ENCODE data around the gene NDRG3.

NDRG3 gene

GRCh38 chr20:36653456-36653855 is 92.4 kb downstream of the NDRG3 start:
- TF ChIP-seq GATA2 (IDR thresholded peaks at IDR 0.05; ENCODE audit: low read depth, low read length) = no peak

GRCh38 chr20:36647196-36648121 is 98.4 kb downstream of the NDRG3 start:
- TF ChIP-seq GATA2 (IDR thresholded peaks at IDR 0.05; ENCODE audit: low read depth, low read length) (no peak), GATA3 (IDR thresholded peaks at IDR 0.05; ENCODE audit: low read depth, low read length) (no peak)

- TF ChIP-seq GATA3 (IDR thresholded peaks at IDR 0.05; ENCODE audit: low read depth, low read length) (no peak), GATA2 (IDR thresholded peaks at IDR 0.05; ENCODE audit: low read depth, low read length) (no peak)
These were observed 99.2 kb downstream of the NDRG3 start for GRCh38 chr20:36646678-36647077.

- TF ChIP-seq GATA2 (IDR thresholded peaks at IDR 0.05; ENCODE audit: low read depth, low read length) (no peak), GATA3 (IDR thresholded peaks at IDR 0.05; ENCODE audit: low read depth, low read length) (no peak)
These were observed 99.9 kb downstream of the NDRG3 start, which contains the start of gene SLA2 for GRCh38 chr20:36645998-36646397. SLA2 (minus strand) TSS chr20:36646196; CDS start chr20:36641335, 4,861 bp downstream.

GRCh38 chr20:36645353-36645752 is 100.5 kb downstream of the NDRG3 start:
- TF ChIP-seq GATA3 (IDR thresholded peaks at IDR 0.05; ENCODE audit: low read depth, low read length) = no peak
- no peak for TF ChIP-seq GATA2 (IDR thresholded peaks at IDR 0.05; ENCODE audit: low read depth, low read length)

GRCh38 chr20:36644706-36645095 is 101.2 kb downstream of the NDRG3 start:
- no peak for TF ChIP-seq GATA3 (IDR thresholded peaks at IDR 0.05; ENCODE audit: low read depth, low read length)
- TF ChIP-seq GATA2 (IDR thresholded peaks at IDR 0.05; ENCODE audit: low read depth, low read length) = no peak

GRCh38 chr20:36644032-36644705 is 101.7 kb downstream of the NDRG3 start:
- TF ChIP-seq GATA2 (IDR thresholded peaks at IDR 0.05; ENCODE audit: low read depth, low read length) = no peak
- TF ChIP-seq GATA3 (IDR thresholded peaks at IDR 0.05; ENCODE audit: low read depth, low read length) = no peak

GRCh38 chr20:36642136-36642535 is 103.8 kb downstream of the NDRG3 start:
- no peak for TF ChIP-seq GATA2 (IDR thresholded peaks at IDR 0.05; ENCODE audit: low read depth, low read length)

GRCh38 chr20:36641506-36641843 is 104.4 kb downstream of the NDRG3 start:
- TF ChIP-seq GATA2 (IDR thresholded peaks at IDR 0.05; ENCODE audit: low read depth, low read length) (no peak), GATA3 (IDR thresholded peaks at IDR 0.05; ENCODE audit: low read depth, low read length) (no peak)

- TF ChIP-seq GATA3 (IDR thresholded peaks at IDR 0.05; ENCODE audit: low read depth, low read length) (no peak), GATA2 (IDR thresholded peaks at IDR 0.05; ENCODE audit: low read depth, low read length) (no peak)
These were observed 111.5 kb downstream of the NDRG3 start for GRCh38 chr20:36634342-36634741.

GRCh38 chr20:36633285-36633772 is 112.6 kb downstream of the NDRG3 start:
- TF ChIP-seq GATA2 (IDR thresholded peaks at IDR 0.05; ENCODE audit: low read depth, low read length) = no peak
- TF ChIP-seq GATA3 (IDR thresholded peaks at IDR 0.05; ENCODE audit: low read depth, low read length) = no peak

GRCh38 chr20:36632487-36633284 is 113.2 kb downstream of the NDRG3 start:
- TF ChIP-seq GATA2 (IDR thresholded peaks at IDR 0.05; ENCODE audit: low read depth, low read length) (no peak), GATA3 (IDR thresholded peaks at IDR 0.05; ENCODE audit: low read depth, low read length) (no peak)

- no peak for TF ChIP-seq GATA3 (IDR thresholded peaks at IDR 0.05; ENCODE audit: low read depth, low read length)
- TF ChIP-seq GATA2 (IDR thresholded peaks at IDR 0.05; ENCODE audit: low read depth, low read length) = no peak
These were observed 113.8 kb downstream of the NDRG3 start for GRCh38 chr20:36632147-36632486.

GRCh38 chr20:36631646-36632045 is 114.2 kb downstream of the NDRG3 start:
- no peak for TF ChIP-seq GATA3 (IDR thresholded peaks at IDR 0.05; ENCODE audit: low read depth, low read length)
- no peak for TF ChIP-seq GATA2 (IDR thresholded peaks at IDR 0.05; ENCODE audit: low read depth, low read length)

Data from SH-SY5Y (cell line).